Activated CD4-positive, alpha-beta T cell treated with anti-CD3 and anti-CD28 coated beads, Interleukin-2, amount 10 ng/mL, durations not matched to agents 7 days and 5 days (primary cell): ENCODE results near the gene DDI2. TPM values are rescaled to one million over a fixed set of nuclear protein-coding genes. Genes with fewer than 3 reads are reported as not detected.
"Not testable (repeated sequence)": the region's sequence is repeated elsewhere in the genome, so short reads cannot be mapped to it uniquely, and the experiment has no call there.

Source experiments
- CTCF ChIA-PET: fragments of 350-600 bp; sonication (Branson Sonifier 250); formaldehyde crosslinking; loops from one replicate; lab custom pipeline; 2021; ENCODE audit warnings: antibody characterized with exemption; lab: Charles Lee
- POLR2A ChIA-PET: fragments of 350-600 bp; sonication (Branson Sonifier 250); formaldehyde crosslinking; loops from one replicate; lab custom pipeline; 2021; ENCODE audit warnings: antibody characterized with exemption; lab: Charles Lee
- DNase-seq: peaks from one replicate; pipeline ENCODE4 v3.0.0-alpha.2; 2020
- H3K27ac Mint-ChIP-seq: one replicate; pipeline ENCODE4 v1.8.0; 2021; ENCODE audit warnings: mild to moderate bottlenecking, moderate library complexity, mixed read lengths
- H3K27me3 Mint-ChIP-seq: one replicate; pipeline ENCODE4 v1.8.0; 2021; ENCODE audit warnings: mixed read lengths
- H3K36me3 Mint-ChIP-seq: one replicate; pipeline ENCODE4 v1.8.0; 2021; ENCODE audit warnings: low read depth, mixed read lengths
- H3K4me1 Mint-ChIP-seq: one replicate; pipeline ENCODE4 v1.8.0; 2021; ENCODE audit warnings: mixed read lengths
- H3K4me3 Mint-ChIP-seq: one replicate; pipeline ENCODE4 v1.8.0; 2021; ENCODE audit warnings: mild to moderate bottlenecking, moderate library complexity, mixed read lengths
- H3K9me3 Mint-ChIP-seq: one replicate; pipeline ENCODE4 v1.8.0; 2021; ENCODE audit warnings: mixed read lengths
- total RNA-seq, 2 experiments: library from RNA; stranded (reverse); gene quantifications; one replicate each; pipeline ENCODE4 v1.2.3, GENCODE V29; 2021

DDI2 gene
- total RNA-seq, 2 experiments from 2014 or later, result 31.0 to 33.5 TPM

DNA sequence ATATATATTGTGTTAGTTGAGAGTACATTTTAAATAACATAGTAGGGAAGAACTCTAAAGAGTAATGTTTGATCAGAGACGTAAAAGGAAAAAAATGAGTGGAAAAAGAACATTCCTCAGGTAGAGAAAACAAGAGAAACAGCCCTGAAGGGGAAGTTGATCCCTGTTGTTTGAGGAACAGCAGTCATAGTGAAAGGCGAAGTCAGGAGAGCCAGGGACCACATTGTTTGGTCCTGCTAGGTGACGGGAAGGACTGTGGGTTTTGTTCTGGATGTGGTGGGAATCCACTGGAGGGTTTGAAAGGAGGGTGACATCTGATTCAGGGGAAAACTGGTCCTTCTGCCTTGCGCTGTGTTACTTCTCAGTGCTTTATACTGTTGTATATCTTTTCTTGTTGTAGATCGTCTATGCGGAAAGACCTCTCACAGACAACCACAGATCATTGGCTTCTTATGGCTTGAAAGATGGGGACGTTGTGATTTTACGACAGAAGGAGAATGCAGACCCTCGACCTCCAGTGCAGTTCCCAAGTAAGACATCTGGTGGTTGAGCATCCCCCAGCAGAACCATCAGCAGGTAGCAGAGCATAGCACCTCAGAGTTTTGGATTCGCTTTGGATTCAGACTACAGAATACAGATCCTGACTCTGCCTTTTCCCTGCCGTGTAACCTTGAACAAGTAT, 9.2 kb downstream of the DDI2 start:
- DNase-seq, result no peak
- H3K27ac Mint-ChIP-seq, result peak overlapping the region; percentile 55
- CTCF ChIA-PET, result no interaction called here
- POLR2A ChIA-PET, result no interaction called here
- no peaks in the 10 kb centered on the region for H3K9me3 Mint-ChIP-seq
- peaks cover 42% of the 10 kb centered on the region for H3K4me1 Mint-ChIP-seq
- H3K27me3 Mint-ChIP-seq, result no peaks in the 10 kb centered on the region
- peaks cover 29% of the 10 kb centered on the region for H3K36me3 Mint-ChIP-seq
- no peak overlapping the region for H3K4me3 Mint-ChIP-seq

DNA sequence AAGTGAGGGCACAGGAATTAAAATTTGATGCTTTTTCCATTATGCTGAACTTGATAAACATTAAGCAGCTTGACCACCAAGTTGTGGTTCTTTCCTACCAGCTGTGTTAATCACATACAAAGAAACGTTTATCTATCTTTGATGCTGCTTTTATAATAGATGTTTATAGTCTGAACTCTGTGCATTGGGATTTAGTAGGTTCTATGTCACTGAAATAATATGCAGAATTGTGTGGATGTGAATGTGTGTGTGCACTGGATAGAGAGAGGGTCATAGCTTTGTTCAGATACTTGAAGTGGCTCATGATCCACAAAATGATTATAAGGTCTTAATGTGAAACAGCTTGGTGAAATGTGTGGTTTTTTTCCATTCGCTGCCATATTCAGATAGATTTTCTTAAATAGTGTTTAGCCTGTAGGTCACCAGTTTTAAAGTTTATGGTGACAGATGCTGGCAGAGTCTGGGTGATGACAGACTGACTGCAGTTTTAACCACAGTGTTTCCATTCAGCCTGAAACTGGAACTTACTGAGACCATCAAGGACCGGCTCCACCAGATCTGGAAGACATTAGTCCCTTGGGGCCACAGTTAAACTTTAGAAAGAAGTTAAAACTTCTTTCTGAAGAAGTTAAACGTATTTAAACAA, 10.2 kb downstream of the DDI2 start:
- Mint-ChIP-seq H3K4me1 (peaks cover 33% of the 10 kb centered on the region), H3K36me3 (peaks cover 31% of the 10 kb centered on the region), H3K4me3 (no peak overlapping the region), H3K27me3 (no peaks in the 10 kb centered on the region), H3K9me3 (no peaks in the 10 kb centered on the region), H3K27ac (peak overlapping the region; percentile 2)
- CTCF ChIA-PET, result no interaction called here
- no peak for DNase-seq
- POLR2A ChIA-PET, result no interaction called here

DNA sequence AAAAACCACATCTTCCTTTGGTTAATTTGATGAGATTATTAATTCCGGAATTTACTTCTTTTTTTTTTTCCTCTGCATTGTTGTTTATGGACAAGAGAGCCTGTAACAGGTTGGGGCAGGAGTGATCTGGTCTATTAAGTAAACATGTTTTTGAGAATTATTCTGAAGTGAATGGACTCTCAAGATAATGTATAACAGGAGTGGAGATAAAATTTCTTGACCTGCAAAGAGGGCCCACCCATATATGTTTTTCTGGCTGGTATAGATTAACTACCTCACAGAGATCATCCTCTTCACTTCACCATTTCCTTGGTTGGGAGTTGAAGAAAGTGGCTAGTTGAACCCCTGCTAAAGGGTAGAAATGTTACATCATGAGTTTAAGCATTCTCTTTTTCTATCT, 10.7 kb downstream of the DDI2 start:
- peaks cover 31% of the 10 kb centered on the region for H3K36me3 Mint-ChIP-seq
- POLR2A ChIA-PET, result no interaction called here
- no peaks in the 10 kb centered on the region for H3K27me3 Mint-ChIP-seq
- DNase-seq, result no peak
- H3K4me3 Mint-ChIP-seq, result no peak overlapping the region
- no peaks in the 10 kb centered on the region for H3K9me3 Mint-ChIP-seq
- H3K27ac Mint-ChIP-seq, result no peak overlapping the region
- CTCF ChIA-PET, result no interaction called here
- peaks cover 28% of the 10 kb centered on the region for H3K4me1 Mint-ChIP-seq

DNA sequence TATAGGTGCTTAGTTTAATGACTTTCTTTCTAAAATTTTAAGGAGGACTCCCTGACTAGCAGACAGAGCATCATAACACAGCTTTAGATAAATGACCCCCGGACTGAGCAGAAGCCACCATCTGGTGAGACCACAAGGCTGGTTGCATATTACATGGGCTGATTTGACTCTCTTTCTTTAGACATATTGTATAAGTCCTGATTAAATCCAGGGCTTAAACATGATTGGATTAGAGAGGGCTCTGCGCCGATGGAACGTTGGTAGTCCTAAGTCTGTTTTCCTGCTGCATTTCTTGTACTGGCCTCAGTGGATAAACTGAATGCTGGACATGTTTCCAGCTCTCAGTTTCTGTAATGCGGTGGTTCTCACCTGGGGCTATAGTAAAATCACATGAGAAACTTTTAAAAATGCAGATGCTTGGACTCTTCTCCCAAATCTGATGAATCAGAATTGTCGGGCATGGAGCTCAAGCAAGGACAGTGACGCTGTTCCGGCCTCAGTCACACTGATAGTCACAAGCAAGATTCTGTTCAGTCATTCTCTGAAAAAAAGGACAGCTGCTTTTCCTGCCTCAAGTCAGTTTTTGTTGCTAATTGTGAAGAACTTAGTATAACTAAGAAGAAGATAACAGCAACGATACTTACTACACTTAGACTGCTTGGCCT, 16.6 kb downstream of the DDI2 start:
- peak overlapping the region; percentile 36 for H3K27ac Mint-ChIP-seq
- no peak for DNase-seq
- ChIA-PET CTCF (interaction anchor here (0.9 to 1.7 kb wide), 2 partner anchors 12 to 32 kb away, joined by 3 read pairs; no protein-coding TSS in a partner anchor), POLR2A (no interaction called here)
- no peak overlapping the region for H3K4me3 Mint-ChIP-seq
- H3K9me3 Mint-ChIP-seq, result no peaks in the 10 kb centered on the region
- H3K36me3 Mint-ChIP-seq, result peaks cover 47% of the 10 kb centered on the region
- H3K27me3 Mint-ChIP-seq, result no peaks in the 10 kb centered on the region
- H3K4me1 Mint-ChIP-seq, result no peaks in the 10 kb centered on the region

GRCh38 chr1:15636436-15636835, 19.2 kb downstream of the DDI2 start:
- POLR2A ChIA-PET, result no interaction called here
- peaks cover 50% of the 10 kb centered on the region for H3K36me3 Mint-ChIP-seq

DNA sequence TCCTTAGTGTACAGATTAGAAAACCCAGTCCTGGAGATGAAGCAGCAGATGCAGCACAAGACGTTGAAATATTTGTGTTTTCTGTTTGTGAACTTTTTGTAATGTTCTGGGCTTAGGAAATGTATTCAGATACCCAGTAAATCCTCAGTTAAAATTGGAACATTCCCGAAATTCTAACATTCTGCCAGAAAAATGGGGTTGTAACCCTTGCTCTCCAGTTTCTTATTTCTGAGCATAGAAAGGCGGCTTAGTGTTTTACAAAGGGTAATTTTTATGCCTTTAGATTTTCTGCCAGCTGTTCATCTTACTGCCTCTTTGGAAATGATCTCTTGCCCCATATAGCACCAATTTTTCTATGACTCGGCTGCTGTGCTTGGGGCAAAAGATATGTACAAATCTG, 20.6 kb downstream of the DDI2 start:
- ChIA-PET POLR2A (no interaction called here), CTCF (interaction anchor here (0.5 to 1.8 kb wide), 2 partner anchors 10 to 63 kb away, joined by 3 to 6 read pairs; no protein-coding TSS in a partner anchor)
- H3K27ac Mint-ChIP-seq, result no peak overlapping the region
- H3K4me3 Mint-ChIP-seq, result no peak overlapping the region
- no peaks in the 10 kb centered on the region for H3K27me3 Mint-ChIP-seq
- H3K4me1 Mint-ChIP-seq, result peaks cover 3% of the 10 kb centered on the region
- H3K9me3 Mint-ChIP-seq, result no peaks in the 10 kb centered on the region
- DNase-seq, result no peak
- H3K36me3 Mint-ChIP-seq, result peaks cover 50% of the 10 kb centered on the region

More at GRCh38 chr1:15636436-15636835, 19.2 kb downstream of the DDI2 start:
- H3K4me3 Mint-ChIP-seq, result no peak overlapping the region
- CTCF ChIA-PET, result interaction anchor here (0.6 to 1.2 kb wide), 5 partner anchors 17 to 83 kb away, joined by 3 to 4 read pairs (median 4); no protein-coding TSS in a partner anchor
- no peak for DNase-seq
- H3K9me3 Mint-ChIP-seq, result no peaks in the 10 kb centered on the region
- H3K4me1 Mint-ChIP-seq, result peaks cover 3% of the 10 kb centered on the region
- no peak overlapping the region for H3K27ac Mint-ChIP-seq
- no peaks in the 10 kb centered on the region for H3K27me3 Mint-ChIP-seq

GRCh38 chr1:15639262-15639661, 22.0 kb downstream of the DDI2 start:
- peaks cover 51% of the 10 kb centered on the region for H3K36me3 Mint-ChIP-seq
- CTCF ChIA-PET, result interaction anchor here (0.6 to 1.8 kb wide), 2 partner anchors 8 to 182 kb away, joined by 3 read pairs; no protein-coding TSS in a partner anchor
- no peak for DNase-seq
- H3K27ac Mint-ChIP-seq, result no peak overlapping the region
- H3K9me3 Mint-ChIP-seq, result no peaks in the 10 kb centered on the region
- no peaks in the 10 kb centered on the region for H3K27me3 Mint-ChIP-seq
- peaks cover 3% of the 10 kb centered on the region for H3K4me1 Mint-ChIP-seq
- POLR2A ChIA-PET, result interaction anchor here (0.6 kb wide), 1 partner anchor 32 kb away, joined by 3 read pairs; no protein-coding TSS in a partner anchor
- H3K4me3 Mint-ChIP-seq, result no peak overlapping the region

- peaks cover 49% of the 10 kb centered on the region for H3K36me3 Mint-ChIP-seq
- peaks cover 3% of the 10 kb centered on the region for H3K4me1 Mint-ChIP-seq
- POLR2A ChIA-PET, result interaction anchor here (0.6 kb wide), 1 partner anchor 32 kb away, joined by 3 read pairs; no protein-coding TSS in a partner anchor
- no peak for DNase-seq
- CTCF ChIA-PET, result interaction anchor here (0.6 kb wide), 1 partner anchor 182 kb away, joined by 3 read pairs; no protein-coding TSS in a partner anchor
- H3K27ac Mint-ChIP-seq, result no peak overlapping the region
- H3K9me3 Mint-ChIP-seq, result no peaks in the 10 kb centered on the region
- no peak overlapping the region for H3K4me3 Mint-ChIP-seq
- H3K27me3 Mint-ChIP-seq, result no peaks in the 10 kb centered on the region
Measured at GRCh38 chr1:15639931-15640330, 22.7 kb downstream of the DDI2 start.

DNA sequence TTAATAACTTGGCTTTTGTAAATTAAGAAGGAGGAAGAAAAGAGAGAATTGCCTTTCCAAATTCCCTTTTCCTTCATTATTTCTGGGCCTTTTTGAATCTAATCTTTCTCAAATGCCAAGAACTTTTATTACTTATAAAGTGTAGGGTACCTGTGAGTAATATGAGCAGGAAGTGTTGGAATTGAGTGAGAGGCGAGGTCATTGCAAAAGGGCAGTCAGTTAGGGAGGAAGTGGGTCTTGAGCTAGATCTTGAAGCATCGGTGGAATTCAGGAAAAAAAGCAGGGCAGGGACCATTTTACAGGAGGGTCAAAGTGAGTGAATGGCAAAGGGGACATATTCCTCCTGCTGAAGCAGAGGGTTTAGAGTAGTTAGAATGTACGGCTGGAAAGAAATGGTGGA, 23.4 kb downstream of the DDI2 start:
- CTCF ChIA-PET, result no interaction called here
- H3K27me3 Mint-ChIP-seq, result no peaks in the 10 kb centered on the region
- POLR2A ChIA-PET, result no interaction called here
- H3K4me1 Mint-ChIP-seq, result peaks cover 3% of the 10 kb centered on the region
- H3K4me3 Mint-ChIP-seq, result no peak overlapping the region
- peak overlapping the region; percentile 7 for H3K27ac Mint-ChIP-seq
- H3K9me3 Mint-ChIP-seq, result no peaks in the 10 kb centered on the region
- no peak for DNase-seq
- H3K36me3 Mint-ChIP-seq, result peaks cover 55% of the 10 kb centered on the region

GRCh38 chr1:15649937-15650336, 32.7 kb downstream of the DDI2 start:
- Mint-ChIP-seq H3K4me3 (no peak overlapping the region), H3K27me3 (no peaks in the 10 kb centered on the region), H3K27ac (no peak overlapping the region), H3K9me3 (no peaks in the 10 kb centered on the region), H3K36me3 (peaks cover 49% of the 10 kb centered on the region), H3K4me1 (peaks cover 1% of the 10 kb centered on the region)
- DNase-seq, result no peak
- ChIA-PET CTCF (interaction anchor here (0.5 kb wide), 1 partner anchor 515 kb away, joined by 3 read pairs; no protein-coding TSS in a partner anchor), POLR2A (no interaction called here)

DNA sequence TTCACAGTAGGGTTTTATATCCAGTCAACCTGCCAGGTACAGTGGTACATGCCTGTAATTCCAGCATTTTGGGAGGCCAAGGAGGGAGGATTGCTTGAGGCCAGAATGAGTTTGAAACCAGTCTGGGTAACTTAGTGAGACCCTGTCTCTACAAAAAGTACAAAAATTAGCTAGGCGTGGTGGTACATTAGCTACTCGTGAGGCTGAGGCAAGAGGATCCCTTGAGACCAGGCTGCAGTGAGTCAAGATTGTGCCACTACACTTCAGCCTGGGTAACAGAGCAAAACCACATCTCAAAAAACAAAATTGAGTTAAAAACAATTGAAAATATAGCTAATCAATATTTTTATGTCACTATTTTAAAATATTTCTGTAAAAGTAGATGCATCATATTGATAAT, 33.2 kb downstream of the DDI2 start:
- H3K36me3 Mint-ChIP-seq, result peaks cover 44% of the 10 kb centered on the region
- no peak overlapping the region for H3K27ac Mint-ChIP-seq
- CTCF ChIA-PET, result interaction anchor here (0.5 kb wide), 1 partner anchor 515 kb away, joined by 3 read pairs; no protein-coding TSS in a partner anchor
- DNase-seq, result no peak
- H3K27me3 Mint-ChIP-seq, result no peaks in the 10 kb centered on the region
- POLR2A ChIA-PET, result no interaction called here
- peaks cover 1% of the 10 kb centered on the region for H3K4me1 Mint-ChIP-seq
- no peaks in the 10 kb centered on the region for H3K9me3 Mint-ChIP-seq
- H3K4me3 Mint-ChIP-seq, result no peak overlapping the region

- POLR2A ChIA-PET, H3K4me1 Mint-ChIP-seq, DNase-seq, H3K9me3 Mint-ChIP-seq, H3K4me3 Mint-ChIP-seq, H3K27ac Mint-ChIP-seq, H3K27me3 Mint-ChIP-seq: not testable (repeated sequence)
- H3K36me3 Mint-ChIP-seq, result peaks cover 51% of the 10 kb centered on the region
- CTCF ChIA-PET, result interaction anchor here (1.9 kb wide), 1 partner anchor 49 kb away, joined by 6 read pairs; no protein-coding TSS in a partner anchor
Measured at GRCh38 chr1:15652130-15652529, 34.9 kb downstream of the DDI2 start.
